Liver (tissue), 9 donors: ENCODE measurements around the gene CABCOCO1. TPM values are rescaled to one million over a fixed set of nuclear protein-coding genes. Genes with fewer than 3 reads are reported as not detected.

Experiments used
- DNase-seq: peaks from one replicate; pipeline ENCODE4 v3.0.0-alpha.2; 2017; ENCODE audit warnings: low spot score
- H3K27ac ChIP-seq, 2 donors: one replicate each; pipeline ENCODE4 v1.7.0; 2013; ENCODE audit warnings: inconsistent platforms in 2 of 2, low read length in 2 of 2, control low read depth in 1 of 2, low read depth in 1 of 2, mild to moderate bottlenecking in 1 of 2
- H3K27me3 ChIP-seq, 4 donors: one replicate each; pipeline versions ENCODE4 v1.6.1 to v1.7.0; 2013; ENCODE audit warnings: low read length in 3 of 4, inconsistent platforms in 1 of 4, mild to moderate bottlenecking in 1 of 4, moderate library complexity in 1 of 4; ENCODE audit not compliant: control insufficient read depth in 4 of 4, insufficient read depth in 4 of 4
- H3K36me3 ChIP-seq, 4 donors: one replicate each; pipeline versions ENCODE4 v1.6.1 to v1.7.0; 2013; ENCODE audit warnings: low read length in 3 of 4, mild to moderate bottlenecking in 3 of 4, low read depth in 1 of 4, moderate library complexity in 1 of 4; ENCODE audit not compliant: control insufficient read depth in 4 of 4, insufficient read depth in 3 of 4
- H3K4me1 ChIP-seq, 4 donors: one replicate each; pipeline versions ENCODE4 v1.6.1 to v1.7.0; 2013; ENCODE audit warnings: low read length in 3 of 4, mild to moderate bottlenecking in 3 of 4, moderate library complexity in 1 of 4; ENCODE audit not compliant: control insufficient read depth in 4 of 4, insufficient read depth in 4 of 4
- H3K4me3 ChIP-seq, 3 donors: one replicate each; pipeline versions ENCODE4 v1.6.1 to v1.7.0; 2013; ENCODE audit warnings: low read length in 3 of 3, control low read depth in 1 of 3, low read depth in 1 of 3, mild to moderate bottlenecking in 1 of 3
- H3K9ac ChIP-seq, 2 donors: one replicate each; pipeline ENCODE4 v1.7.0; 2013; ENCODE audit warnings: low read length in 2 of 2, mild to moderate bottlenecking in 2 of 2, moderate library complexity in 2 of 2, control low read depth in 1 of 2, low read depth in 1 of 2
- H3K9me3 ChIP-seq, 4 donors: one replicate each; pipeline versions ENCODE4 v1.6.1 to v1.7.0; 2013; ENCODE audit warnings: low read length in 3 of 4; ENCODE audit not compliant: control insufficient read depth in 4 of 4
- CTCF ChIP-seq: fragments of 150-350 bp; IDR thresholded peaks from 2 replicates; pipeline ENCODE4 v1.5.1; 2017; ENCODE audit warnings: improper control_type of control experiment, low read depth, low read length; ENCODE audit not compliant: missing input control
- FOXA1 ChIP-seq: IDR thresholded peaks from 2 replicates; pipeline ENCODE4 v1.6.1; 2016; ENCODE audit warnings: antibody characterized with exemption
- GABPA ChIP-seq, 2 donors: IDR thresholded peaks in 1 of 2; conservative IDR thresholded peaks in 1 of 2; 2 replicates each; pipeline ENCODE4 v1.6.1; 2016; ENCODE audit warnings: antibody characterized with exemption in 2 of 2, mild to moderate bottlenecking in 1 of 2, moderate library complexity in 1 of 2
- HNF4A ChIP-seq, 2 donors: conservative IDR thresholded peaks; 2 replicates each; pipeline ENCODE4 v1.6.1; 2016; ENCODE audit warnings: antibody characterized with exemption in 2 of 2, mild to moderate bottlenecking in 2 of 2
- JUND ChIP-seq, 2 donors: IDR thresholded peaks; 2 replicates each; pipeline ENCODE4 v1.6.1; 2016; ENCODE audit warnings: antibody characterized with exemption in 2 of 2
- NR2F2 ChIP-seq: IDR thresholded peaks from 2 replicates; pipeline ENCODE4 v1.6.1; 2016; ENCODE audit warnings: antibody characterized with exemption
- RXRA ChIP-seq, 2 donors: IDR thresholded peaks; 2 replicates each; pipeline ENCODE4 v1.6.1; 2017 to 2018; ENCODE audit warnings: antibody characterized with exemption in 2 of 2, mild to moderate bottlenecking in 1 of 2
- SP1 ChIP-seq: IDR thresholded peaks from 2 replicates; pipeline ENCODE4 v1.6.1; 2018; ENCODE audit warnings: antibody characterized with exemption, mild to moderate bottlenecking
- TAF1 ChIP-seq: conservative IDR thresholded peaks from 2 replicates; pipeline ENCODE4 v1.6.1; 2016; ENCODE audit warnings: antibody characterized with exemption, mild to moderate bottlenecking
- YY1 ChIP-seq: IDR thresholded peaks from 2 replicates; pipeline ENCODE4 v1.6.1; 2016; ENCODE audit warnings: antibody characterized with exemption, mild to moderate bottlenecking
- WGBS: extraction: QIAGEN DNeasy Blood & Tissue Kit; methylation state at CpG from one replicate; pipeline ENCODE4 v1.1.7; 2013; 5-methylcytosine and 5-hydroxymethylcytosine counted together
- polyA plus RNA-seq, 2 donors: library from polyadenylated mRNA; stranded (reverse) in 1 of 2; unstranded in 1 of 2; fragments of 200-250 nt in 1 of 2; fragments of >200 nt in 1 of 2; fragmentation: Nextera tagmentation in 1 of 2; extraction: Ambion mirVana in 1 of 2; gene quantifications; one replicate each; pipeline versions ENCODE4 v1.2.1 to v1.2.3, GENCODE V29; 2013 to 2015
- total RNA-seq, 2 donors: library from RNA; depleted of rRNA; stranded (reverse); fragments of >200 nt; gene quantifications; one replicate each; pipeline ENCODE4 v1.2.3, GENCODE V29; 2014
- TF ChIP-seq, protein P1 (sequence below): IDR thresholded peaks from 2 replicates; pipeline ENCODE4 v1.6.1; 2016; ENCODE audit warnings: antibody characterized with exemption
- TF ChIP-seq, protein P2 (sequence below): IDR thresholded peaks from 2 replicates; pipeline ENCODE4 v1.6.1; 2016; ENCODE audit warnings: antibody characterized with exemption
- TF ChIP-seq, protein P3 (sequence below): IDR thresholded peaks from 2 replicates; pipeline ENCODE4 v1.6.1; 2016; ENCODE audit warnings: antibody characterized with exemption
- TF ChIP-seq, protein P4 (sequence below): IDR thresholded peaks from 2 replicates; pipeline ENCODE4 v1.6.1; 2016; ENCODE audit warnings: antibody characterized with exemption, mild to moderate bottlenecking
- donor health status: healthy.
- donor health status: healthy.
- donor health status: healthy.
- donor health status: healthy.
- donor health status: healthy.

The CABCOCO1 gene
- total and polyA plus RNA-seq, 4 donors: 0.09 to 0.20 TPM; not detected in 2

- no peaks in the 10 kb centered on the region for H3K4me1 ChIP-seq
- H3K27me3 ChIP-seq: no peaks in the 10 kb centered on the region
- H3K36me3 ChIP-seq: no peaks in the 10 kb centered on the region
- WGBS: 73% methylated on average over 4 of the region's 4 CpGs
- no peak overlapping the region for H3K4me3 ChIP-seq
- TF ChIP-seq RXRA (IDR thresholded peaks at IDR 0.05) (no peak), FOXA1 (no peak), HNF4A (conservative IDR thresholded peaks at IDR 0.05) (no peak), SP1 (no peak), TAF1 (no peak), NR2F2 (no peak), YY1 (no peak)
- TF ChIP-seq, protein P1, sequence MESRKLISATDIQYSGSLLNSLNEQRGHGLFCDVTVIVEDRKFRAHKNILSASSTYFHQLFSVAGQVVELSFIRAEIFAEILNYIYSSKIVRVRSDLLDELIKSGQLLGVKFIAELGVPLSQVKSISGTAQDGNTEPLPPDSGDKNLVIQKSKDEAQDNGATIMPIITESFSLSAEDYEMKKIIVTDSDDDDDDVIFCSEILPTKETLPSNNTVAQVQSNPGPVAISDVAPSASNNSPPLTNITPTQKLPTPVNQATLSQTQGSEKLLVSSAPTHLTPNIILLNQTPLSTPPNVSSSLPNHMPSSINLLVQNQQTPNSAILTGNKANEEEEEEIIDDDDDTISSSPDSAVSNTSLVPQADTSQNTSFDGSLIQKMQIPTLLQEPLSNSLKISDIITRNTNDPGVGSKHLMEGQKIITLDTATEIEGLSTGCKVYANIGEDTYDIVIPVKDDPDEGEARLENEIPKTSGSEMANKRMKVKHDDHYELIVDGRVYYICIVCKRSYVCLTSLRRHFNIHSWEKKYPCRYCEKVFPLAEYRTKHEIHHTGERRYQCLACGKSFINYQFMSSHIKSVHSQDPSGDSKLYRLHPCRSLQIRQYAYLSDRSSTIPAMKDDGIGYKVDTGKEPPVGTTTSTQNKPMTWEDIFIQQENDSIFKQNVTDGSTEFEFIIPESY: no peak
- TF ChIP-seq, protein P2, sequence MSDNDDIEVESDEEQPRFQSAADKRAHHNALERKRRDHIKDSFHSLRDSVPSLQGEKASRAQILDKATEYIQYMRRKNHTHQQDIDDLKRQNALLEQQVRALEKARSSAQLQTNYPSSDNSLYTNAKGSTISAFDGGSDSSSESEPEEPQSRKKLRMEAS: no peak
- TF ChIP-seq, protein P3, sequence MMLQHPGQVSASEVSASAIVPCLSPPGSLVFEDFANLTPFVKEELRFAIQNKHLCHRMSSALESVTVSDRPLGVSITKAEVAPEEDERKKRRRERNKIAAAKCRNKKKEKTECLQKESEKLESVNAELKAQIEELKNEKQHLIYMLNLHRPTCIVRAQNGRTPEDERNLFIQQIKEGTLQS: no peak
- DNase-seq: no peak
- H3K27ac ChIP-seq: no peak overlapping the region
- no peak overlapping the region for H3K9ac ChIP-seq
- H3K9me3 ChIP-seq: no peaks in the 10 kb centered on the region
Observed at GRCh38 chr10:61616611-61617010, 46.1 kb upstream of the CABCOCO1 start.

GRCh38 chr10:61617180-61617579 lies 45.5 kb upstream of the CABCOCO1 start:
- no peaks in the 10 kb centered on the region for H3K4me1 ChIP-seq
- no peak overlapping the region for H3K9ac ChIP-seq

More at GRCh38 chr10:61617180-61617579, 45.5 kb upstream of the CABCOCO1 start:
- H3K27ac ChIP-seq: no peak overlapping the region
- no peaks in the 10 kb centered on the region for H3K9me3 ChIP-seq
- TF ChIP-seq, protein P4, sequence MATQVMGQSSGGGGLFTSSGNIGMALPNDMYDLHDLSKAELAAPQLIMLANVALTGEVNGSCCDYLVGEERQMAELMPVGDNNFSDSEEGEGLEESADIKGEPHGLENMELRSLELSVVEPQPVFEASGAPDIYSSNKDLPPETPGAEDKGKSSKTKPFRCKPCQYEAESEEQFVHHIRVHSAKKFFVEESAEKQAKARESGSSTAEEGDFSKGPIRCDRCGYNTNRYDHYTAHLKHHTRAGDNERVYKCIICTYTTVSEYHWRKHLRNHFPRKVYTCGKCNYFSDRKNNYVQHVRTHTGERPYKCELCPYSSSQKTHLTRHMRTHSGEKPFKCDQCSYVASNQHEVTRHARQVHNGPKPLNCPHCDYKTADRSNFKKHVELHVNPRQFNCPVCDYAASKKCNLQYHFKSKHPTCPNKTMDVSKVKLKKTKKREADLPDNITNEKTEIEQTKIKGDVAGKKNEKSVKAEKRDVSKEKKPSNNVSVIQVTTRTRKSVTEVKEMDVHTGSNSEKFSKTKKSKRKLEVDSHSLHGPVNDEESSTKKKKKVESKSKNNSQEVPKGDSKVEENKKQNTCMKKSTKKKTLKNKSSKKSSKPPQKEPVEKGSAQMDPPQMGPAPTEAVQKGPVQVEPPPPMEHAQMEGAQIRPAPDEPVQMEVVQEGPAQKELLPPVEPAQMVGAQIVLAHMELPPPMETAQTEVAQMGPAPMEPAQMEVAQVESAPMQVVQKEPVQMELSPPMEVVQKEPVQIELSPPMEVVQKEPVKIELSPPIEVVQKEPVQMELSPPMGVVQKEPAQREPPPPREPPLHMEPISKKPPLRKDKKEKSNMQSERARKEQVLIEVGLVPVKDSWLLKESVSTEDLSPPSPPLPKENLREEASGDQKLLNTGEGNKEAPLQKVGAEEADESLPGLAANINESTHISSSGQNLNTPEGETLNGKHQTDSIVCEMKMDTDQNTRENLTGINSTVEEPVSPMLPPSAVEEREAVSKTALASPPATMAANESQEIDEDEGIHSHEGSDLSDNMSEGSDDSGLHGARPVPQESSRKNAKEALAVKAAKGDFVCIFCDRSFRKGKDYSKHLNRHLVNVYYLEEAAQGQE: no peak
- TF ChIP-seq JUND (IDR thresholded peaks at IDR 0.05) (no peak), RXRA (IDR thresholded peaks at IDR 0.05) (no peak), FOXA1 (no peak), GABPA (IDR thresholded peaks at IDR 0.05 in 1 of 2, conservative IDR thresholded peaks at IDR 0.05 in 1 of 2) (no peak), HNF4A (conservative IDR thresholded peaks at IDR 0.05) (no peak), SP1 (no peak), YY1 (no peak), CTCF (no peak)
- TF ChIP-seq, protein P2: no peak
- TF ChIP-seq, protein P3: no peak
- no peaks in the 10 kb centered on the region for H3K36me3 ChIP-seq
- no peak for DNase-seq
- H3K27me3 ChIP-seq: no peaks in the 10 kb centered on the region
- no peak overlapping the region for H3K4me3 ChIP-seq
